OCI-LY1 (cell line): Measurements from ENCODE around the gene VWA1.
"Not testable (repeated sequence)": the region's sequence is repeated elsewhere in the genome, so short reads cannot be mapped to it uniquely, and the experiment has no call there.

Source experiments
- CTCF ChIP-seq: fragments of 200-600 bp; sonication (generic), shearing (Covaris generic); IDR thresholded peaks from 2 replicates; pipeline ENCODE4 v1.5.1; 2017; ENCODE audit warnings: mild to moderate bottlenecking, antibody characterized with exemption, low read length, moderate library complexity, mixed read lengths
- EZH2 ChIP-seq: fragments of 200-600 bp; sonication (generic), shearing (Covaris generic); IDR thresholded peaks from 2 replicates; pipeline ENCODE4 v1.8.0; 2017; ENCODE audit warnings: borderline replicate concordance, mixed run types, mild to moderate bottlenecking, antibody characterized with exemption, low read length, moderate library complexity, mixed read lengths

- TF ChIP-seq CTCF, EZH2: not testable (repeated sequence)
Observed at GRCh38 chr1:1480488-1480867, 45.0 kb downstream of the VWA1 start.
